IPS DF 4.7 (cell line): Measurements from ENCODE around the gene NAA25.
A peak's percentile ranks its signal among the peaks of the same experiment; 100 is the strongest.

ENCODE experiments used
- DNase-seq: peaks from one replicate; pipeline ENCODE4 v3.0.0-alpha.2; 2013; ENCODE audit warnings: low spot score; ENCODE audit errors: extremely low read depth

NAA25 gene

DNA sequence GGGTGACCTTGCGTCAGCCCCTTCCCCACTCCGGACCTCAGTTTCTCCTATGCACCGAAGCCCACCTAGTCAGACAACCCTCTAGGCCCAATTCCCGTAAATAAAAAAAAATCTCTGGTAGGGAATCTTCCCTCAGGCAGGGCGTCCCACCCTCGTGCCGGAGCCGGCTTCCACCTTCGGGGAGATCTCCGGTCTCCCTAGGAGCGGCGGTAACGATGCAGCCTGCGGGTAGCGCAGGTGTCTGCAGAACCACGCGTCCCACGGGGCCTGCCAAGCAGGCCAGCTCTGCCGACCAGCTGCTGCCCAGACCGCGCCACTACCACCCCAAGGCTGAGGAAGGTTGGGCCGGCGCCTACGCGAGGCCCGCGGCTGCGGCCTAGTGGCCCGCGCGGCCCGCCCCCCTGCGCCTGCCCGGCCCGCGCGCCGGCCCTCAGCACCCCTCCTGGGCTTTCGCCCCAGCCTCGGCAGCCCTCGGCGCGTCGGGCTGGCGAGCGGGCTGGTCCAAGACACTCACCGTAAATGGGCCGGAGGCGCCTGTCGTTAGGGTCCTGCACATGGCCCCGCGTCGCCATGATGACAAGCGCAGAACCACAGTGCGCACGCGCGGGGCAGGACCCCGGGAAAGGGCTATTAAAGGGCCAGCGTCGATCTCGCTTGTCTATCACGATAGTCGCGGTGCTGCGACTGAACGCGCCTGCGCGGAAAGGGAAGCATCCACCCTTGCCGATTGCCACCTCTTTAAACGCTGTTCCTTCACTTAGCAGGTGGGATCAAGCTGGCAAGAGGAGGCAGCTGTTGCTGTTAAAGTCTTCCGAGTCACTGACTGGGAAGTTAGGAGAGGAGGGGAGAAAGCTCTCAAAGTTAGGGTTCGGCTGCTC is at the start of gene NAA25:
Gene NAA25, minus strand, starts transcription at position 582 of the 878 bp plus-strand sequence. Its CDS starts 10 bp downstream, at position 572.
- DNase-seq, result peak; percentile 82

DNA sequence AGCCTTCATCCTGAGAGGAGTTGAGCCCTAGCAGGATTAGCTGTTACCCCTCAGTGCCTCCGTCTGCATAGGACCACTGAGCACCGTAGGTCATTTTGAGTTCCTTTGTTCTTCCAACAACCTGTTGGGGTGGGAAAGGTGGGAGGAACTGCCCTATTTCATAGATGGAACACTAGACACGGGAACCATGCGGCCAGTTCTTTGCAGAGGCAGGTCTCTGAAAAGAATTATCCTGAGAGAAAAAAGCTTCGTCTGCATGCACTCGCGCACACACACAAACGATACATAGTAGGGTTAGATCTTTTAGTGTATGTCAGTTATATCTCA is 45.3 kb upstream of the NAA25 start:
- DNase-seq, result no peak

DNA sequence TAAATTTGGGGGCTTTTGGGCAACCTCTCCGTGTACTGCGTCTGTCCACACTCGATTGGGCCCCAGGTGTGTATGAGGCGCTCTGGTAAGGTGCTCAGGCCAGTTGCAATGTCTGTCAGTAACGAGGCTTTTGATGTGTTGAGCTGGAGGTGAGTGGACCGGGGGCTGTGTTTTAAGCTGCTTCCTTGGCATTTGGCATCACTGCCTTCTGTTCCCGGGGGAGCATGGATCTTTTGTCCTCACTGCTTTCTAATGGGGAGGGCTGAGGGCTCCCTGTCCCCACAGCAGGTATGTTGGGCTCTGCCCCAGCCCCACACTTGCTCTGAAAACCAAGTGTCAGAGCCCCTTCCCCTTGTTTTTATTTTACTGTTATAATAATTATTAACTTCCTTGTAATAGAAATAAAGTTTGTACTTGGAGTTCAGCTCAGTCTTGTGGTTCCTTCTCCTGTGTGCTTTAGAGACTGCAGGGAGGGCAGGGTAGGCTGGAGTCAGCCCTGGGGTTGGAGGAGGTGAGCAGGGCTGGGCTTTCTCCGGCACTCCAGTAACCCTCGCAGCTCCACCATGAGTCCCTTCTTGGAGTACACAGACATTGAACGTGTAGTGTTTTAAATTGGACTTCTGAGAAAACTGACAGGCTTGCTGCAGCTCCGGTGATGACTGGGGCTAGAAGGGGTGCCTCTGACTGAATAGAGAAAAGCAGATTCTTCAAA is 44.8 kb upstream of the NAA25 start:
- no peak for DNase-seq

DNA sequence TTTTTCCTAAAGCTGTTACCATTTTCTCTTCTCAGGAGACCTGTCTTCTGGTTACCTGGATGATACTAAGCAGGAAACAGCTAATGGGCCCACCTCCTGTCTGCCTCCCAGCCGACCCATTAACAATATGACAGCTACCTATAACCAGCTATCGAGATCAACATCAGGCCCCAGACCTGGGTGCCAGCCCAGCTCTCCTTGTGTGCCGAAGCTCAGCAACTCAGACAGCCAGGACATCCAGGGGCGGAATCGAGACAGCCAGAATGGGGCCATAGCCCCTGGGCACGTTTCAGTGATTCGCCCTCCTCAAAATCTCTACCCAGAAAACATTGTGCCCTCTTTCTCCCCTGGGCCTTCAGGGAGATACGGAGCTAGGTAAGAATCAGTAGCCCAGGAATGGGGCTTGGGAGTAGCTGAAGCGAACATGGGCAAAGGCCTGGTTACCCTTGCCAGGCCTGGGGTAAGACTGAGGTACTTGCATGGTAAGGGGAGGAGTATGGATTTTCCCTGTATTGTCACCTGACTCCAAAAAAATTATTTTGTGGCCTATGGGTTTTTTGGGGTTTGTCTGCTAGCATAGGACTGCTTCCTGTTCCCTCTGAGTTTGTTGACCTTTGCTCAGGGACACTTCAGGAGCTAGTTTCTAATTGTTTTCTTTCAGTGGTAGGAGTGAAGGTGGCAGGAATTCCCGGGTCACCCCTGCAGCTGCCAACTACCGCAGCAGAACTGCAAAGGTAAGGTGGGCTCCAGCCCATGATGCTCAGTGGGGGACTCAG is 43.4 kb upstream of the NAA25 start:
- no peak for DNase-seq

DNA sequence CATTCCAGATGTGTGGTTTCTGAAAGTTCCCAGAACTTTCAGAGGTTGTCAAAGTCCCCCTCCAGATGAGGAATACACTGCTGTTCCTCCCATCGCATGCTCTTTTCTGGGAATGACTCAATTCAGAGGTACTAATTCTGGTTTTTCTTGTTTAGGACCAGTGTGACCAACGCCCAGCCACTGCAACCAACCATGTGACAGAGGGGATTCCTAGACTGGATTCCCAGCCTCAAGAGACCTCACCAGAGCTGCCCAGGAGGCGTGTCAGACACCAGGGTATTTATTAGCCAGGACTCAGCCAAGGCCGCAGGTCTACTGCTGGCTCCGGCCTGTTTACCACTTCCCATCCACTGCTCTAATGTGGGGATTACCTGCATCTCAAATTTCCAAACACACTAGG is 41.0 kb upstream of the NAA25 start:
- DNase-seq, result no peak

DNA sequence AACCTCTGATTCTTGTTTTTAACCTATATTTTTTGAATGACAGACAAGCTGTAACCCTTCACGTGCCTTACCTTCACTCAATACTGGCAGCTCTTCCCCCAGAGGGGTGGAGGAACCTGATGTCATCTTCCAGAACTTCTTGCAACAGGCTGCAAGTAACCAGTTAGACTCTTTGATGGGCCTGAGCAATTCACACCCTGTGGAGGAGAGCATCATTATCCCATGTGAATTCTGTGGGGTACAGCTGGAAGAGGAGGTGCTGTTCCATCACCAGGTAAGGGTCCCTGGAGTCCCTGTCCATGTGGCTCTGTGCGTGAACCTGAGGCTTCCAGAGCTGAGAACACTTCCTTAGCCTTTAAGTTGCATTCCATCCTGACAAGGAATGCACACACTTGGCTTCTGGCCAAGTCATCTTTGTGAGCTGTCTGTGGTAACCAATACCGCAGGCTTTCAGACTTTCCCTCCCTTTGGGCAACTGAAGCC is 39.5 kb upstream of the NAA25 start:
- no peak for DNase-seq

DNA sequence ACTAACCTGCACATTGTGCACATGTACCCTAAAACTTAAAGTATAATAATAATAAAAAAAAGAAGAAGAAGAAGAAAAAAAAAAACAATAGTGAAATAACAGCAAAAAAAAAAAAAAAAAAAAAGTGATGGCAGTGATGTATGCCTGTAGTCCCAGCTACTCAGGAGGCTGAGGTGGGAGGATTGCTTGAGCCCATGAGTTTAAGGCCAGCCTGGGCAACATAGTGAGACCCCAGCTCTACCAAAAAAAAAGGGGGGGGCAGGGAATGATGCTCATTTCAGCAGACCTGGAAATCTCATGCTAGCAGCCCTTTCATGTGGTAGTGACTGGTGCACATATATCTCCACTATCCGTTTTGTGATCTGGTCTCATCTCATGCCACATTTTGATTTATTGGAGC is 37.5 kb upstream of the NAA25 start:
- no peak for DNase-seq

DNA sequence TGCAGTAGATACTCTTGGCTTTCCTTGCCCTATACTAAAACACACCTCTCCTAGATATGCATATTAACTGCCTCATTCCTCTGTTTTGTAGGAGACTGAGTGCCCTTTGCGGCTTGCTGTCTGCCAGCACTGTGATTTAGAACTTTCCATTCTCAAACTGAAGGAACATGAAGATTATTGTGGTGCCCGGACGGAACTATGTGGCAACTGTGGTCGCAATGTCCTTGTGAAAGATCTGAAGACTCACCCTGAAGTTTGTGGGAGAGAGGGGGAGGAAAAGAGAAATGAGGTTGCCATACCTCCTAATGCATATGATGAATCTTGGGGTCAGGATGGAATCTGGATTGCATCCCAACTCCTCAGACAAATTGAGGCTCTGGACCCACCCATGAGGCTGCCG is 32.1 kb upstream of the NAA25 start:
- no peak for DNase-seq

DNA sequence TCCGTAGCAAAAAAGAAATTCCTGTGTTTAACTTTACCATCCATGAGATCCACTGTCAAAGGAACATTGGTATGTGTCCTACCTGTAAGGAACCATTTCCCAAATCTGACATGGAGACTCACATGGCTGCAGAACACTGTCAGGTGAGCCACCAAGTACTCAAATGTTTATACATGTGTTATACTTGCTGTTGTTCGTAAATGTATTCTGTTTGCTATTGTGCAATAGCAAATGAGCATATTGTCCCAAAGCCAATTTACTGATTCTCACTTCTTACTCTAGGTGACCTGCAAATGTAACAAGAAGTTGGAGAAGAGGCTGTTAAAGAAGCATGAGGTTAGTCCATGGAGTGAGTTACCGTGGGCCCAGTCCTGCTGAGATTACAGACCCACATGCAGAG is 26.1 kb upstream of the NAA25 start:
- DNase-seq, result no peak

DNA sequence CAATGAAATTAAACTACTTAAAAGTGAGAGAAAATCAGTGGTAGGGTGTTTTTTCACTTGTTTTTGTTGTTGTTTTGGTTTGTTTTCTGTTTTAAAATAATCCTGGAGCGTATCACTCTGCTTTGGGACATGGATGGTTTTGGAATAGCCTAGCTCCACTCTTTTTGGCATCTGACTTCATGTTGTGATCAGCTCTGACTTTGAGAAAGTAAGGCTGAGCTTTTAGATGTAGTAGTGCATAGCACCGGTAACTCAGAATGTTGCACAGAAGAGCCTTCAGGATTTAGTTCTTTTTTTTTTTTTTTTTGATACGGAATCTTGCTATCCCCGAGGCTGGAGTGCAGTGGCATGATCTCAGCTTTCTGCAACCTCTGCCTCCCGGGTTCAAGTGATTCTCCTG is 24.8 kb upstream of the NAA25 start:
- no peak for DNase-seq

DNA sequence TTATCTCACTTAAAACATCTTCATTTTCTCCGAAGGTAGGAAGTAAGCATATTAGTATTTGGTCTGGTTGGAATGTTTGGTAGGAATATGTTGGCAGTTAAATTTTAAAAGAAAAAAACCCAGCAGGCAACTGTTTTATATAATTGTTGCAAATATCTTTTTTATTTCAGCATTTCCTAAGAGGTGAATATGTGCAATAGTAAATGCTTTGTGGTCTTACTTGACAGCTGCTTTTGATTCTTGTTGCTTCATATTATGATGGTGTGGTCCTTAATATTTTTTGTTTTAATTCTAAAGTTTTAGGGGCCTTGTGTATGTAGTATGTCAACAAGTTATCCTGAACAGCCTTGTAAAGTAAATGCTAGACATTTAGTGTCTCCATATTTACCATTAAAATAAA is 23.1 kb upstream of the NAA25 start:
- DNase-seq, result no peak

DNA sequence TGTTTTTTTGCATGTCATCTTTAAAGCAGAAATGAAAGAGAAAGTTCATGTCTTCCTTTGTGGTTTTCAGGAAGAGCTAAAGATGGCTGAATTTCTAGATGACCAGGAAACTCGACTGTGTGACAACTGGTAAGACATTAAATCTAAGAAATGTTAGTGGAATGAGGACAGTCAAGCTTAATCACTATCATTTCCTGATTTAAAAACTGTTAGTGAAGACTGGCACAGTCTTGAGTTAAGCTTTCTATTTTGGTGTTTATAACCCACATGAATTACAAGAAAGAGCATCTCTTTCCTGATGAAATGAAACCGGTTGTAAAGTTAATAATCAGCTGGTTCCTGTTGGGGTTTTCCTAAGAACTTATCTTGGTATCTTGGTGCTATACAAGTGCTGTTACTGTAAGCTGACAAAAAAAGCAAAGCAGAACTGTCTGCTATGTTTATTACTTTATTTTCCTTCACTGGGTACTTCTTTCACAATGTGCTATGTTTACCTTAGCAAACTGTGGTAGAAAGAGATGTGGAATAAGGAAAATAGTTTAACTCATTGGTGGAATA is 21.9 kb upstream of the NAA25 start:
- no peak for DNase-seq

DNA sequence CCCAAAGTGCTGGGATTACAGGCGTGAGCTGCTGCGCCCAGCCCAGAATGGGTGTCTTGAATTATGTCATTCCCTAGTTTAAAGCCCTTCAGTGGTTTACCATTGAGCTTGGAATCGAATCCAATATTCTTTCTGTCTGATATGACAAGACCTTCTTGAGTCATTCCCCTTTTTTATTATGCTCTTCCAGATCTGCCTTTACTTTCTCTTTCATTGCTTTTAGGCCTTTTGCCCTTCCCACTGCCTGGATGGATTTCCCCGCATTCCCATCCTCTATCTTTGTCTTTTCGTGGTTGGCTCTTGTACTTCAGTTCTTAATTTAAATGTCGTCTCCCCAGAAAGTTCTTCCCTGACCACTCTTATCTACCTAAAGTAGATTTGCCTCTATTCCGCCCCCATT is 18.3 kb upstream of the NAA25 start:
- DNase-seq, result no peak

DNA sequence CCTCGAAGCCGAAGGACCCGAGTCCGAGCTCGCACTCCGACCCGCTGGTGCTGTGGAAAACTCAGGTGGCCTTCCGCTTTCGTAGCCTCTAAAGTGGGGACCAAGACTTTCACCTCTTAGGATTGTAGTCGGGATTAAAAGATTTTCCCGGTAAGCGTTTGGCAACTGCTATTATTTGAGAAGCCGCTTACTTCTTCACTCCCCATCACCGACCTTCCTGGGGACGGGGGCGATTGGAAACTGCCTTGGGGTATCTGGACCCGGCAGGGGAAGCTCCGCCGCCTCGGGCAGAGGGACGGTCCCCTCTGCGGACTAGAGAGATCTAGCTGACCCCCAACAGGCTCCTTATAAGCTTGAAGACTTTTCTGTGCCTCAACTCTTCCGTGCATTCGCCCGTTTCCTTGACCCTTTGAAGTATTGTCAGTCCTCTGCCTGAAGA is 17.4 kb upstream of the NAA25 start:
- DNase-seq, result no peak

DNA sequence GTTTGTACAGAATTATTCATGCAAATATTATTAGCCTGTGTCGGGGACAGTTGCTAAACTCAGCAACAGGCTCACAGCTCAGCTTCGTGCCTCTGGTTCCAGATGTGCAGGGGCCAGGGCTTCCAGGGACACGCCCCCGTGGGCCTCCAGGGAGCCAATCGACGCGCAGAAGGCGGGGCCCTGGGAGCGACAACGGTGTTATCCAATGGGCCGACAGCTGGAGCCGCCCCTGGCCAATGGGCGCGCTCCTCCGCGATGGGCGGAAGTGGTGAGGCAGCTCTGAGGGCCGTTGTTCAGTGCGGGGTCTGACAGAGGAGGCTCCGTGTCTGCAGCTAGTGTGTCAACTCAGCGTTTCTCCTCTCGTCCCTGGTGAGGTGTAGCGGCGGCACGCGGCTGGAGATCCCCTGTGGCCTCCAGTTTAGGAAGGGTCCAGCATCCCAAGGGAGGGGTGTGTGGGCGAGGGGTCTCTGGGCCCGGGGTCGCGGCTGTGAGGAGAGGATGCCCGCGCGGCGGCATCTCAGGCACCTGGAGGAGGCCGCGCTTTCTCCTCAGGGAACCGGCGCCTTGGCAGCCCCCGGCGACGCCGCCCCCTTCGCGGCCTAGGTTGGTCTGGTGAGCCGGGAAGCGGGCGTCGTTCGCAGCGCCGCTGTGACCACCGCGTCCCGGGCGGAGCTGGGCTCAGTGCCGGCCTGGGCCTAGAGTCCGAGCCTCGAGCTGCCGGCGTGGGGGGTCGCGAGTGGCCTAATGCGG is 16.8 kb upstream of the NAA25 start, which contains the start of gene TRAFD1:
Gene TRAFD1, plus strand, starts transcription at position 311 of the 750 bp plus-strand sequence. CDS start 4,963 bp downstream, outside the sequence.
- peak; percentile 91 for DNase-seq

DNA sequence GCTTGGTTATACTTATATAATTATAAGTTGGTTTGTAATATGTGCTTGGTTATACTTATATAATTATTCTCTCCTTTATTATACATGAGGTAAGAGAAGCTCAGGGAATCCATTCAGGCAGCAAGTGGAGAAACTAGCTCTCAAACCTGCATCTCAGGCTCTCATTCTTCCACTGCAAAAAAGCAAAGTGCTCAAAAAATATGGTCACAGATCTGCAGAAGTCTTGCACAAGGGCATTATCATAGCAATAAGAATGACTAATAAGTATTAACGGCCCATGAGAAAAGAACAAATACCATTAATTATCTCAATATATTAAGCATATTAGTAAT is 16.3 kb upstream of the NAA25 start:
- DNase-seq, result no peak

DNA sequence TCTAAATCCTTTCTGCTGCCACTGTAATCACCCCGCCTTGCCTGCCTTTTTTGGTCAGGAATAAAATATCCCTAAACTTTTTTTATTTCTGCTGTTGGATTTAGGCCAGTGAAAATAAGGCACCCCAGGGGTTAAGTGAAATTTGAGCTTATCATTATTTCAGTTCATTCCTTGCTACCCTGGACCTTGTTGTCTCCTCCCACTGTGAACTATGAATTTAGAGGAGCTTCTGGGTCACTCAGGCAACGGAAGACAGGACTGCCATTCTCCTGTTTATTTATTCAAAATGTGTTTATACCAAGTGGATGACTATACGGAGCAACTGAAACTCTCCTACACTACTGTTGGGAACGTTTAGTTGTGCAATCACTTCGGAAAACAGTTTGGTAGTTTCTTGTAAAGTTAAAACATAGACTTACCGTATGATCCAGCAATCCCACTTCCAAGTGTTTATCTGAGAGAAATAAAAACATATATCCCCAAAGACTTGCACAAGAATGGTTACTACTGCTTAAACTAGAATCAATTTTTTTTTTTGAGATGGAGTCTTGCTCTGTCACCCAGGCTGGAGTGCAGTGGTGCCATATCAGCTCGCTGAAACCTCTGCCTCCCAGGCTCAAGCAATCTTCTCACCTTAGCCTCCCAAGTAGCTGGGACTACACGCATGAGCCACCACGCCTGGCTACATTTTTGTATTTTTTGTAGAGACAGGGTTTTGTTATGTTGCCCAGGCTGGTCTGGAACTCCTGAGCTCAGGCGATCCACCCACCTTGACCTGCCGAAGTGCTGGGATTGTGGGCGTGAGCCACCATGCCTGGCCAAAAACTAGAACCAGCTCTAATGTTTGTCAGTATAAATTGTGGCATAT is 14.5 kb upstream of the NAA25 start:
- no peak for DNase-seq

DNA sequence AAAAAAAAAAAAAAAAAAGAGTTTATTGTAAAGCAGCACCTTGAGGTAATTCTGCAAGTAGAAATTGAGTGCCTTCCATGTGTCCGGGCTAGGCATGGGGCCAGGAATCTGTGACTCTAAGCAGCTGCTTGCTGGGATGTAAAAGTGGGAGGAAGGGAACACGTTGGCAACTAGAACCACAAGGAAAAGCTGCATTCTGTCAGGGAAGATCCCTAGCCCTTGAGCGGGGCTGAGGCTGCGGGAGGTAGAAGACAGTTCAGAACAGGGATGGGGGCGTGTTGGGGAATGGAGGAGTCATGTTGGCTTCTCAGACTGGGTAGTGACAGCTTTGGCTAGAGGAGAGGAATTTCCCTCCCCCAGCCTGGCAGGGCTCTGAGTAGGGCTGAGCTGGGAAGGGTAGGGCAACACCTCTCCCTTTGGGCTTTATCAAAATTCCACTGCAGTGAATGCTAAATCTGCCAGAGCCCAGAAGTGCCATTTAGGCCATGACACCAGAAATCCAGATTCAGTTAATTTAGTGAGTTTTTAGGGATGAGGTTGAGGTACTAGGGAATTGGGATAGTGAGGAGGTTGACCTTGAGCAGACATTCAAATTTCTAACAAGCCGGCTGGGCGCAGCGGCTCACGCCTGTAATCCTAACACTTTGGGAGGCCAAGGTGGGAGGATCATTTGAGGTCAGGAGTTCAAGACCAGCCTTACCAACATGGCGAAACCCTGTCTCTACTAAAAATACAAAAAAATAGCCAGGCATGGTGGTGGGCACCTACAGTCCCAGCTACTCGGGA is 13.4 kb upstream of the NAA25 start:
- no peak for DNase-seq

DNA sequence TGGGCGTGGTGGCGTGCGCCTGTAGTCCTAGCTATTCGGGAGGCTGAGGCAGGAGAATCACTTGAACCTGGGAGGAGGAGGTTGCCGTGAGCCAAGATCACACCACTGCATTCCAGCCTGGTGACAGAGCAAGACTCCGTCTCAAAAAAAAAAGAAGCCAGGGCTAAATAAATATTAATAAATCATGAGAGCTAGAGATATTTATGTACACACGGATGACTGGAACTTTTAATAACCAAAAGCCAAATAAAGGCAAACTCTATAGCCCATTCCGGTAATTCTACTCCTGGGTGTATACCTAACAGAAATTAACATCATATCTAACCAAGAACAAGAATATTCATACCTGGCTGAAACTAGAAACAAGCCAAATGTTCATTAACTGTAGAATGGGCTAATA is 9.1 kb upstream of the NAA25 start:
- DNase-seq, result no peak
